Esophagus squamous epithelium (tissue), 5 donors: ENCODE data around the gene IL13. TPM values are rescaled to one million over a fixed set of nuclear protein-coding genes. Genes with fewer than 3 reads are reported as not detected.

Experiments
- DNase-seq: peaks from one replicate; lab custom pipeline; 2025; lab: John Stamatoyannopoulos, UW
- H3K27ac ChIP-seq, 4 donors: fragments of 200-600 bp; sonication (generic); one replicate each; pipeline ENCODE4 v1.5.1; 2016 to 2019; ENCODE audit warnings: mild to moderate bottlenecking in 1 of 4
- H3K27me3 ChIP-seq, 4 donors: fragments of 200-600 bp; sonication (generic); 1 replicate in 3 of 4; 2 replicates in 1 of 4; pipeline versions ENCODE4 v1.5.1 to v1.6.0; 2017 to 2021; ENCODE audit warnings: antibody characterized with exemption in 1 of 4
- H3K36me3 ChIP-seq, 3 donors: fragments of 200-600 bp; sonication (generic); one replicate each; pipeline ENCODE4 v1.5.1; 2016 to 2019
- H3K4me1 ChIP-seq, 3 donors: fragments of 200-600 bp; sonication (generic); one replicate each; pipeline ENCODE4 v1.5.1; 2017 to 2019
- H3K4me3 ChIP-seq, 4 donors: fragments of 200-600 bp; sonication (generic); 1 replicate in 3 of 4; 2 replicates in 1 of 4; pipeline ENCODE4 v1.5.1; 2016 to 2019; ENCODE audit warnings: mild to moderate bottlenecking in 2 of 4, moderate library complexity in 1 of 4
- H3K9me3 ChIP-seq, 3 donors: fragments of 200-600 bp; sonication (generic); one replicate each; pipeline ENCODE4 v1.5.1; 2016 to 2019
- CTCF ChIP-seq, 6 experiments: fragments of 450-650 bp in 4 of 6; fragments of 200-600 bp in 2 of 6; sonication (generic) in 2 of 6; IDR thresholded peaks; one replicate each; pipeline ENCODE4 v1.5.1; 2016 to 2019; ENCODE audit warnings: antibody characterized with exemption in 6 of 6, mild to moderate bottlenecking in 4 of 6, moderate library complexity in 4 of 6
- POLR2A ChIP-seq, 4 donors: fragments of 450-650 bp; IDR thresholded peaks; one replicate each; pipeline ENCODE4 v1.6.1; 2017; ENCODE audit warnings: antibody characterized with exemption in 4 of 4, mild to moderate bottlenecking in 4 of 4, moderate library complexity in 3 of 4
- WGBS, 2 donors: methylation state at CpG; one replicate each; pipeline ENCODE4 v1.1.5; 2018; 5-methylcytosine and 5-hydroxymethylcytosine counted together
- intact Hi-C: fragments of 100-400 bp; cut with DNase I; formaldehyde crosslinking; loops from one replicate; pipeline ENCODE4 v1.15.0; 2022
- total RNA-seq, 4 donors: library from RNA; depleted of rRNA; stranded (reverse); fragments of >200 nt; gene quantifications; one replicate each; pipeline ENCODE4 v1.1.0, GENCODE V29; 2016
- donor health status: DM: yes; HTN: yes; CAD: no.

The IL13 gene
- total RNA-seq, 4 donors from 2014 or later, result not detected

DNA sequence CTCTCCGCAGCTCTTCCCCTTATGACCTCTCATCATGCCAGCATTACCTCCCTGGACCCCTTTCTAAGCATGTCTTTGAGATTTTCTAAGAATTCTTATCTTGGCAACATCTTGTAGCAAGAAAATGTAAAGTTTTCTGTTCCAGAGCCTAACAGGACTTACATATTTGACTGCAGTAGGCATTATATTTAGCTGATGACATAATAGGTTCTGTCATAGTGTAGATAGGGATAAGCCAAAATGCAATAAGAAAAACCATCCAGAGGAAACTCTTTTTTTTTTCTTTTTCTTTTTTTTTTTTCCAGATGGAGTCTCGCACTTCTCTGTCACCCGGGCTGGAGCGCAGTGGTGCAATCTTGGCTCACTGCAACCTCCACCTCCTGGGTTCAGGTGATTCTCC, 20.7 kb upstream of the IL13 start:
- no peaks in the 10 kb centered on the region for H3K27me3 ChIP-seq
- 89 to 94% methylated on average over 4 of the region's 4 CpGs for WGBS, 2 donors
- no peak for TF ChIP-seq CTCF (IDR thresholded peaks at IDR 0.05)
- TF ChIP-seq POLR2A (IDR thresholded peaks at IDR 0.05), result no peak

DNA sequence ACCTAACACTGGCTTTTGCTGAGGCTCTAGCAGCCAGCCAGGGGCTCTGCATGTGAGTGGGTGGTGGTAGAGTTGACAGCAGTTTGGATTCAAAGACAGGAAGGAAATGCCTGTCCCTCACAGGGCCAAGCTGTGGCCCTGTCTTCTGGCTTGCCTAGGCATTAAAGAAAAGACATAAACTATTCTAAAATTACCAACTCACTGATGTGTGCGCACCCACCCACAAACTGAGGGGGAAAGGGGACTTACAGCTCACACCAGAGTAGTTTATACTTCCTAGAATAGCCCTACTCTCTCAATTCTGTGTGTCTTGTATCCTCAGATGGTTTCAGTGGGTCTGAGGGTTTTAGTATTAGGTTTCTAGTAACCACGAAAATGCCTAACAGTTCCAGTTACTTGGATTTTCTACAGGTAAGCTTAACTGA, 18.3 kb upstream of the IL13 start:
- Histone ChIP-seq H3K4me3 (no peak overlapping the region), H3K9me3 (no peaks in the 10 kb centered on the region), H3K4me1 (no peaks in the 10 kb centered on the region), H3K27ac (no peak overlapping the region), H3K27me3 (no peaks in the 10 kb centered on the region), H3K36me3 (peaks cover 15 to 95% (median 22%) of the 10 kb centered on the region in 3 donors)
- 78% methylated on average over 2 of the region's 2 CpGs for WGBS, 2 donors
- intact Hi-C loops, result no loop called here
- DNase-seq, result no peak
- no peak for TF ChIP-seq CTCF (IDR thresholded peaks at IDR 0.05)
- no peak for TF ChIP-seq POLR2A (IDR thresholded peaks at IDR 0.05)

More for the DNA sequence above, 20.7 kb upstream of the IL13 start:
- H3K4me3 ChIP-seq, result no peak overlapping the region
- no peaks in the 10 kb centered on the region for H3K4me1 ChIP-seq
- intact Hi-C loops, result no loop called here
- peaks cover 12 to 98% (median 18%) of the 10 kb centered on the region in 3 donors for H3K36me3 ChIP-seq
- H3K9me3 ChIP-seq, result no peaks in the 10 kb centered on the region
- no peak overlapping the region for H3K27ac ChIP-seq
- no peak for DNase-seq

GRCh38 chr5:132640613-132641012, 17.4 kb upstream of the IL13 start:
- no peak for TF ChIP-seq CTCF (IDR thresholded peaks at IDR 0.05)
- TF ChIP-seq POLR2A (IDR thresholded peaks at IDR 0.05), result no peak
- Histone ChIP-seq H3K9me3 (no peaks in the 10 kb centered on the region), H3K27me3 (no peaks in the 10 kb centered on the region), H3K36me3 (peaks cover 15 to 94% (median 22%) of the 10 kb centered on the region in 3 donors), H3K27ac (no peak overlapping the region), H3K4me3 (no peak overlapping the region), H3K4me1 (no peaks in the 10 kb centered on the region)
- WGBS, 2 donors, result 71 to 80% methylated on average over 2 to 4 of the region's 4 CpGs
- DNase-seq, result no peak
- intact Hi-C loops, result no loop called here

DNA sequence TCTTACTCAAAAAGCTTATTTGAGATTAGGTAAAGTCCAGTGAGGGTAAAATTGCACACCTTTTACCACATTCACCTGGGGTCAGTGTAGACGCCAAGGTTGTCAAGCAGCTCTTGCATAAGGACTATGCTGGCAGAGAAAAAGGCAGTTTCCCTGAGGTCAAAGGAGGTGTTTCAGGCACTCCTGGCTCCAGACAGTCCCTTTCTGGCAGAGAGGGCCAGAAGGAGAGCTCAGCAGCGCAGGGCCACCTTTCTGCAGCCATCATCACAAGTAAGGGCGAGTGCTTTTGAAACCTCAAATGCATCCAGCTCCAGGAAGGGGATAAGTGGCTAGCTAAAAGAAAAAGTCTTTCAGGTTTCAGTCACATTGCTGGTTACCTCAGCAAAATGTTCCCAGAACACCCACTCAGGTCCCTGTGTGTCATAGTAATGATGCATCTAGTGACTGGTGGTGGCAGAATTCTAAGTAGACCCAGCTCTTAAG, 16.7 kb upstream of the IL13 start:
- H3K27ac ChIP-seq, result no peak overlapping the region
- peaks cover 15 to 87% (median 22%) of the 10 kb centered on the region in 3 donors for H3K36me3 ChIP-seq
- no peaks in the 10 kb centered on the region for H3K27me3 ChIP-seq
- H3K9me3 ChIP-seq, result no peaks in the 10 kb centered on the region
- 84 to 100% methylated on average over 3 of the region's 3 CpGs for WGBS, 2 donors
- intact Hi-C loops, result no loop called here
- no peak for DNase-seq
- TF ChIP-seq POLR2A (IDR thresholded peaks at IDR 0.05) (no peak), CTCF (IDR thresholded peaks at IDR 0.05) (no peak)
- H3K4me1 ChIP-seq, result no peaks in the 10 kb centered on the region
- H3K4me3 ChIP-seq, result no peak overlapping the region

DNA sequence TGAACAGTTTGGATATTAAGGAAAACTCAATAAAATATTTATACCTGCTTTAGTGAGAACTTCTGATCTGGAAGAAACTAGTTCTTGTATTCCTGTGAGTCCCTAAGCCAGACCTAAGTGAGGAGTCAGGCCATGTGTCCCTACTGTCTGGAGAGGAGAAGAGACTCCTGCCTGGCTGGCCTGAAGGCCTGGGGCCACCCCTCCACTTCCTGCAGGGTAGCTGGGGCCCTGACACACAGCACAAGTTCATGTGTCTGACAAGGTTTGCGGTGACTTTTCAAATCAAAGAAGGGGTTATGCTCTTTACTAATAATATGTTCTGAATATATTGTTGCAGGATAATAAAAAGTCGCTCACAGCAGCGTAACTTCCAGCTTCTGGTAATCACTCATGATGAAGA, 16.1 kb upstream of the IL13 start:
- Histone ChIP-seq H3K9me3 (no peaks in the 10 kb centered on the region), H3K27me3 (no peaks in the 10 kb centered on the region), H3K36me3 (peaks cover 15 to 81% (median 22%) of the 10 kb centered on the region in 3 donors), H3K4me1 (no peaks in the 10 kb centered on the region), H3K4me3 (no peak overlapping the region), H3K27ac (no peak overlapping the region)
- 85 to 100% methylated on average over 3 of the region's 3 CpGs for WGBS, 2 donors
- intact Hi-C loops, result no loop called here
- TF ChIP-seq POLR2A (IDR thresholded peaks at IDR 0.05) (no peak), CTCF (IDR thresholded peaks at IDR 0.05) (no peak)
- DNase-seq, result no peak
